GM19023 (cell line): ENCODE results near the gene KIF5A.
A peak's percentile ranks its signal among the peaks of the same experiment; 100 is the strongest.
"Not testable (repeated sequence)": the region's sequence is repeated elsewhere in the genome, so short reads cannot be mapped to it uniquely, and the experiment has no call there.

Experiments
- ATAC-seq: cut with Tn5 transposase; IDR thresholded peaks from one replicate; pipeline ENCODE4 v1.9.1; 2021; ENCODE audit warnings: mild to moderate bottlenecking, moderate library complexity; ENCODE audit not compliant: unreplicated experiment

Gene KIF5A

DNA sequence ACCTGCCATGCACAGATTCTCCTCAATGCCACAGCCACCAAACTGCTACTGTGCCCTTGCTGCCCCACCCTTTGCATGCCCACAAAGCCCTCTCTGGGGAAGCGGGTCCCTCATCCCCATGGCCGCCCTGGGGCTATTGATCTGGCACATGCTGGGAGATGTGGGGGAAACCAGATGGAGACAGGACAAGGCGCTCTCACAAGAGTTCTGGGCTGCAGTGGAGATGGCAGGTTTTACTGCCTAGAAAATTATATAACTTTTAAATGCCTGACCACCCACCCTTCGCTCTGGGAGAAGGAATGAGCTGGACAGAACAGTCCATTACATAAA lies 30.6 kb downstream of the KIF5A start:
- ATAC-seq = no peak

- no peak for ATAC-seq
Measured at GRCh38 chr12:57581802-57582201, 32.0 kb downstream of the KIF5A start.

- no peak for ATAC-seq
Measured at GRCh38 chr12:57582440-57582839, 32.6 kb downstream of the KIF5A start.

DNA sequence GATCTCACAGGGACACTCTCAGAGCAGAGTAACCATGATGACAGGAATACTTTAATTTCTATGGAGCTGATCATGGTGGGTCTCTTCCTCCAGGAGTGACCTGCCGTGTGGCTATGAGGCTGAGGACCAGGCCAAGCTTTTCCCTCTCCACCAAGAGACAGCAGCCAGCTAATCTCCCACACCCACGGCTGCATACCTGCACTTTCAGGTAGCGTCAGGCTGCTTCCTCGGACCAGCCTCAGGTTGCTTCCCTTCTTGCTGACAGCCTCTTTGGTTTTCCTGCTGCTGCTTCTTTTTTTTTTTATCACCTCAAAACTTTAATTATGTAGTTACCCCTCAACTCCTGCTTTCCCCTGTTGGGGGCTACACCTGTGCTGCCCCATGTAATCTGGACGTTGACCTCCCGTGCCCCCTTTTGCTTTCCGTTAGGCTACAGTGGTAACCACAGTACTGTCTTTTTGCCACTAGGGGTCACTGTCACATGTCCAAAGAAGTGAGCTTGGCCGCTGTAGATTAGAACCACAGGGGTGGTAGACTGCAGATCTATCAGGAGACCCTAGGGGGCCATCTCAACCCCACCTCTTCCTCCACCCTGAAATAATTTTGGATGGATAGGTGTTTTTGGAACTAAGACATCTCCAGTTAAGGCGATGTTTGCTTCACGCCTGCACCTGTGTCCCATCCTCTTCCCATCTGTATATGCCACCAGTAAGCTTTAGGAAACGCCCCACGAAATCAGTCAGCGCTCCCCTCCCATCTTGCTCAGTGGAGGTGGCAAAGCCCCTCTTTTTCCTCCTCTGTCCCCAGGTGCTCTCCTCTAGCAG lies 33.4 kb downstream of the KIF5A start:
- ATAC-seq = peak; percentile 96

DNA sequence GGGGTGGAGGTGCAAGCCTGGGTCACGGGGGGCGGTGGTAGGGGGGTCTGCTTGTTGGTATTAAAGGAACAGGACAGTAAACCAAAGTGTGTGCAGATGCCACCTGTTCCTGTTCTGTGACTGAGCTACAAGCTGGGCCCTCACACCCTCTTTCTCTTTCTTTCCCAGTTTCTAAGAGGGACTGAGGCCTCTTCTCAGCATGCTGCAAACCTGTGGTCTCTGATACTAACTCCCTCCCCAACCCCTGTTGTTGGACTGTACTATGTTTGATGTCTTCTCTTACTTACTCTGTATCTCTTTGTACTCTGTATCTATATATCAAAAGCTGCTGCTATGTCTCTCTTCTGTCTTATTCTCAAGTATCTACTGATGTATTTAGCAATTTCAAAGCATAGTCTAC lies 34.2 kb downstream of the KIF5A start:
- ATAC-seq = no peak

GRCh38 chr12:57584690-57585089 lies 34.8 kb downstream of the KIF5A start:
- ATAC-seq = no peak

DNA sequence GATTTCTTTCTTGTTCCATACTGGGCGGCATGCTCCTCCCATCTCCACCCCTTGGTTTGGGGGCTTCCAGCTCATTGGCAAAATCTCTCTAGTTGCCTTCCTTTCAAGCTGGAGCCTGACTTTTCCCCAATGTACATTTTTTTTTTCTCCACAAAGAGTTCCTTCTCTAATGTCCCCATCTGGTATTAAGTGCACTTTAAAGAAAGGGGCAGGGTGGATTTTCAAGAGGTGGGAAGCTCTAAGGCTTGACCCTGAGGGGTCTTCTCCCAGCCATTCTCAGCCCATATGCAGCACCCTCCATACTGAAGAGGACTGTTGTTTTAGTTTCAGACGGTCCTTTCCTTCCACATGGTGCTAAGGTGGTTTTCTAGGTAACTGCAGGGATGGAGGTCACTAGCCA lies 35.3 kb downstream of the KIF5A start:
- ATAC-seq = no peak

- ATAC-seq = no peak
Measured at GRCh38 chr12:57586128-57586527, 36.3 kb downstream of the KIF5A start.

DNA sequence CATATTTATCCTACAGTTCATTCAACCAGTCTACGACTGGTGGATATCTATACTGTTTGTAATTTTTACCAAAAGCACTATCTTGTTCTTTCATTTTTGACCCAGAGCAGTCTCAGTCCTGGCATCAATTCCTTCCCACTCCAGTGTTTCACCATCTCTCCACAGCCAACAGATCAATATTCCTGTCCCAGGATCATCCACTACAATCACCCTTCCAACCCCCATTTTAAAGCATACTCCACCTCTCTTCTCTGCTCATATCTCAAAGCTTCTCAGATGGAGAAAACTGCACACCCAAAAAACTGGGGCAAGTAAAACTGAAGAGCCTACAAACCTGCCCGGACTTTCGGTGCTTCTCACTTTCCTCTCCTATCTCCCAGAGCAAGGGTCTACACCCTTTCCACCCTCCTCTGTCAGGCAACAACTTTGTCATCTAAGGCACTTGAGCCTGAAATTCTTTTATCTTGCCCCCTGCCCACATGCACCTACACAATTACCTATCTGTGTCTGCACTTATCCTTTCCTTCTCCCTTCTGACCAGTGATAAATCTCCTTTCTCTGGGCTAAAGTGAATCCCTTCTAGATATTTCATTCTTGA lies 37.1 kb downstream of the KIF5A start:
- ATAC-seq = no peak

- not testable (repeated sequence) for ATAC-seq
Measured at GRCh38 chr12:57588951-57589610, 39.2 kb downstream of the KIF5A start.

- ATAC-seq = no peak
Measured at GRCh38 chr12:57590479-57590863, 40.6 kb downstream of the KIF5A start.

- peak; percentile 97 for ATAC-seq
Measured at GRCh38 chr12:57590864-57591781, 41.3 kb downstream of the KIF5A start, which contains the start of gene PIP4K2C. Gene PIP4K2C, plus strand, starts transcription at chr12:57591192. Its CDS starts 98 bp downstream, at chr12:57591290.

GRCh38 chr12:57591782-57592325 lies 42.0 kb downstream of the KIF5A start:
- ATAC-seq = no peak

DNA sequence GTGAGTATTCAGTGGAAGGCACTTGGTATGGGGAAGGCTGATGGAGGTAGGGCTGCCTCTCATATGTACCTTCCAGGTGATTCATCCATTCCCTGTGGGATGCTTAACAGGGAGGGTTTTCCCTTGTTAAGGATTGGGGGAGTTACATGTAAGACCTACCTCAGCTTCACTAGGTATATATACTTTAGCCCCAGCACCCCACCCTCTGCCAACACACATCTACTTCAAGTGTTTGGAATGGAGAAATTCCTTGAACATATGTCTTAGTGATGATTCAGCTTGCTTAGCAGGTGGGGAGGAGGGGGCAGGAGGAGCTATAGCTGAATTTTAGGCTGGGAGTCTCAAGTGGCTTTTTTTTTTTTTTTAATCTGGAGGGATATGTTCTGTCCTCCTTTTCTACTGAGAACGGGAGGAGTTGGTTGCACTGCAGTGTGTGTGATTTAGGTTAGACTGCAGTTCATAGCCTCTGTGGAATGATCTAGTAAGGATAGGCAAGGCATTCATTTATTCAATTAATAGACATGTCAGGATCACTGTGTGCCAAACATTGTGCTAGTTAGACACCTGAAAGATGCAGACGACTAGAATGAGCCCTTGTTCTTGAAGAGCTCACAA lies 42.8 kb downstream of the KIF5A start:
- ATAC-seq = no peak

DNA sequence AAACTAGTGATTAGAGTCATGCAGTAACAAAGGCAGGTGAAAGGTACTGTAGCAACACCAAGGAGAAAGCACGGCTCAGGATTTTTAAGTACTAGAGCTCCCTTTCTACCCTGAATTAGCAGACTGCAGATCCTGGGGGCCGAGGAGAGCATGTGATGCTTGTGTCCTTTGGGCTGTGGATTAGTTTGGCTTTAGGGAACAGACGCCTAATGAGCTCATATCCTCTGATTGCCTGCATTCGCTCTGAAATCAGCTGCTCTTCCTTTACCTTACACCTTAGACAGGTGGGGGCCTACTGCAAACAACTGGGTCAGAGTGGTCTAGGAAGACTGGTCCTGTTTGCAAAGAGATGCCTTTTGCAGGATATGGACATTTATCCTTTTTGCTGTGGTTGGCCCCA lies 43.3 kb downstream of the KIF5A start:
- no peak for ATAC-seq

- ATAC-seq = no peak
Measured at GRCh38 chr12:57600395-57600794, 50.6 kb downstream of the KIF5A start.

- ATAC-seq = no peak
Measured at GRCh38 chr12:57602544-57602943, 52.7 kb downstream of the KIF5A start.

- ATAC-seq = no peak
Measured at GRCh38 chr12:57603324-57603723, 53.5 kb downstream of the KIF5A start.

- ATAC-seq = no peak
Measured at GRCh38 chr12:57603815-57604453, 54.1 kb downstream of the KIF5A start.

DNA sequence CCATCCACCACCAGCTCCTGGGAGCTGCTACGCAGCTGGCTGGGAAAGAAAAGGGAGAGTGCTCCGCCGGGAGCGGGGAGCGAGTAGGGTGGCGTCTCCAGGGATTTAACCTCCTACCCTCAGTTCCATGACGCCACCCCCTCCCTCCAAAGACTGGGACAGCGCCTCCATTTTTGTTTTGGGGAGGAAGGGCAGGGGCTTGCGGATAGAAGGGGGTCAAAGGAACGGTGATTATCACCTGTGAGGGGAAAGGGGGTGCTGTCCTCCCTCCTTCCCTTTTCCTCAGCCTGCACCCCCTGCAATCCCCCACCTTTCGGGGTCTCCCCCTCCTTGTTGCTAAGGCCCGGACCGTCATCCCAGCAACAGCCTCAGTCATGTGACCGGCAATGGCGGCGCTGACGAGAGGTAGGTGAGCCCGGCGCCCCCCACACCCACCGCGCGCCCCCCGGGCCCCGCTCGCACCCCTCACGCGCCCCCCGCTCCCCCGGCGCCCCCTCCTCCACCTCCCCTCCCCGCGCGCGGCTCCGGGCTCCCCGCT lies 54.7 kb downstream of the KIF5A start, which contains the start of gene DTX3:
DTX3 (plus strand) TSS at position 371 of the 538 bp plus-strand sequence. CDS start 1,694 bp downstream, outside the sequence.
- peak; percentile 71 for ATAC-seq
